HG03039 (cell line): ENCODE measurements around the gene FBXO24.

Experiments used
- ATAC-seq: cut with Tn5 transposase; IDR thresholded peaks from one replicate; pipeline ENCODE4 v1.9.1; 2021; ENCODE audit warnings: mild to moderate bottlenecking, moderate library complexity; ENCODE audit not compliant: unreplicated experiment

The FBXO24 gene

GRCh38 chr7:100589341-100589947 is 3.3 kb downstream of the FBXO24 start:
- no peak for ATAC-seq

- ATAC-seq: no peak
Observed at GRCh38 chr7:100590077-100590737, 4.1 kb downstream of the FBXO24 start.

GRCh38 chr7:100591596-100591995 is 5.5 kb downstream of the FBXO24 start:
- ATAC-seq: no peak

DNA sequence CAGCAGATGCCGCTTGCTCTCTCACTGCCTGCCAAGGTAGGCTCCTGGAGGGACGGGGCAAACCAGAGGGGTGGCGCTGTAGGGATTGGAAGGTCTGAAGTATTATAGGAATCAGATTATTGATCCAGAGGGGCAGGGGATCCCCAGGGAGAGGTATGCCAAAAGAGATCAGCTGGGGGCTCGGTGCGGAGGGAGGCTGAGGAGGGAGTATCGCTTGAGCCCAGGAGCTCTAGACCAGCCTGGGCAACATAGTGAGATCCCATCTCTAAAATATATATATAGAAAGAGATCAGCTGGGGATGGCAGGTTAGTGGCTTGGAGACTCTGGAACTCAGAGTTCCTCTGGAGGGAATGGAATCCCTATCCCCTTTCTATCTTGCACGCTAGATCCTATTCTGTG is 9.1 kb downstream of the FBXO24 start:
- ATAC-seq: no peak

GRCh38 chr7:100598425-100598824 is 12.3 kb downstream of the FBXO24 start:
- ATAC-seq: no peak

DNA sequence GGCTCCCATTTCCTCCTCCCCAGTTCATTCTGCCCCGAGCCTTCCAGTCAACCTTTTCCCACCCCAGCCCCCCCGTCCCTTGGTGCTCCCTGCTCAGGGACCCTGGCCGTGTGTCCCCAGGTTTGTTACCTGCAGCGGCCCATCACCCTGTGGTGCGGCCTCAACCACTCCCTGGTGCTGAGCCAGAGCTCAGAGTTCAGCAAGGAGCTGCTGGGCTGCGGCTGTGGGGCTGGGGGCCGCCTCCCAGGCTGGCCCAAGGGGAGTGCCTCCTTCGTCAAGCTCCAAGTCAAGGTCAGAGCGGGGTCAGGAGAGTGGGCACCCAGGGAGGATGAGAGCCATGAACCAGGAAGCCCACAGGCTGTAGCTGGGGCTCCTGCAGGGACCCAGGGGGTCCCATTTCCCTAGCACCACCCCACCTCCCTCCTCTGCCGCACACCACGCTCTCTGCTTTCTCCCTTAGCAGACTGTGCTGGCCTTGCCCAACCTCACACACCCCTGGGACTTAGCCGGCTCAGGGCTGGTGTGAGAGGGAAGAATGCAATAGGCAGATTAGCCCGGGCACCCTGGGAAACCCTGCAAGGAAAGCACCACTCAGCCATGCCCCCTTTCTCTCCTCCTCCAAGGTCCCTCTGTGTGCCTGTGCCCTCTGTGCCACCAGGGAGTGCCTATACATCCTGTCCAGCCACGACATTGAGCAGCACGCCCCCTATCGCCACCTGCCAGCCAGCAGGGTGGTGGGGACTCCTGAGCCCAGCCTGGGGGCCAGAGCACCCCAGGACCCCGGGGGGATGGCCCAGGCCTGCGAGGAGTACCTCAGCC is 14.0 kb downstream of the FBXO24 start:
- no peak for ATAC-seq

DNA sequence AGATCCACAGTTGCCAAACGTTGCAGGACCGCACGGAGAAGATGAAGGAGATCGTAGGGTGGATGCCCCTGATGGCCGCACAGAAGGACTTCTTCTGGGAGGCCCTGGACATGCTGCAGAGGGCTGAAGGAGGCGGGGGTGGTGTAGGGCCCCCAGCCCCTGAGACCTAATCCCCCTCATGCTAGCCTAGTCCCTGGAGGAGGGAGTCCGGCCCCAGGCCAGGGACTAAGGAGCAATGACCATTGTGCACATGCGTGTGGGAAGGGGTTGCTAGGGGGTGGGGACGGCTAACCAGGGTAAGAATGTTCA is 14.6 kb downstream of the FBXO24 start:
- no peak for ATAC-seq

GRCh38 chr7:100602889-100603725 is 17.0 kb downstream of the FBXO24 start:
- no peak for ATAC-seq

GRCh38 chr7:100603726-100604027 is 17.5 kb downstream of the FBXO24 start:
- ATAC-seq: no peak

DNA sequence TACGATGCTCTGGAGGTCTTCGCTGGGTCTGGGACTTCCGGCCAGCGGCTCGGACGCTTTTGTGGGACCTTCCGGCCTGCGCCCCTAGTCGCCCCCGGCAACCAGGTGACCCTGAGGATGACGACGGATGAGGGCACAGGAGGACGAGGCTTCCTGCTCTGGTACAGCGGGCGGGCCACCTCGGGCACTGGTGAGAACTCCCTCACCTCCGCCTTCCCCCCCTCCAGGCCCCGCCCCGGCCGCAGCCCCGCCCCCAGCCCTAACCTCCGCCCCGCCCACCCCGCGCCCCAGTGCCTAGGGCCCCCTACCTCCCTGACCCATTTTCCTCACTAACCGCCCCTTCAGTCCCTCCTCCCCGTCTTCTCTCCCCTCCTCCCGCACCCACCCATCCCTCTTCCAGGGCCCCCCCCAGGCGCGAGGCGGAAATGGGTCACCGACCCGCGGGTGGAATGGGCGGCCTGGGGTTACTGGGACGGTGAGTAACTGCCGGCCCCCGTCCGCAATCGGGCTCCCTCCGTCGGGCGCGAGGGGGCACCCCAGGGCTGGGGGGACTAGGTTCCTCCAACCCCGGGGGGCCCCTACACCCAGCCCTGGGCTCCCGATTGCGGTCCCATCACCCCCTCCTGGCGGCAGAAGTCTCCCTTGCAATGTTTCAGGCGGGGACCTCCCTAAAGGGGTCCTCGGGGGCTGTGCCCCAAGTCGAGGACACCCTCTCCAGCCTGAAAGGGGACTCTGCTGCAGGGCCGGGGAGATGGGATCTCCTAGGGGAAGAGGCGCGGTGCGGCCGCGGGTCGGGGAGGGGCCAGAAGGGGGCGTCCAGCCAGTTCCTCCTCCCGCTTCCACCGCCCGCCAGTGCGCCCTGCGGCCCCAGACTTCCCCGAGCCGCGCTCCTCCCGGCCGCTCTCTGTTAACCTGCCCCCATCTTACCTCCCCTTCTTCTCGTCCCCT is 18.2 kb downstream of the FBXO24 start:
- no peak for ATAC-seq

- no peak for ATAC-seq
Observed at GRCh38 chr7:100604976-100605911, 19.1 kb downstream of the FBXO24 start.

- no peak for ATAC-seq
Observed at GRCh38 chr7:100606313-100606712, 20.2 kb downstream of the FBXO24 start.

DNA sequence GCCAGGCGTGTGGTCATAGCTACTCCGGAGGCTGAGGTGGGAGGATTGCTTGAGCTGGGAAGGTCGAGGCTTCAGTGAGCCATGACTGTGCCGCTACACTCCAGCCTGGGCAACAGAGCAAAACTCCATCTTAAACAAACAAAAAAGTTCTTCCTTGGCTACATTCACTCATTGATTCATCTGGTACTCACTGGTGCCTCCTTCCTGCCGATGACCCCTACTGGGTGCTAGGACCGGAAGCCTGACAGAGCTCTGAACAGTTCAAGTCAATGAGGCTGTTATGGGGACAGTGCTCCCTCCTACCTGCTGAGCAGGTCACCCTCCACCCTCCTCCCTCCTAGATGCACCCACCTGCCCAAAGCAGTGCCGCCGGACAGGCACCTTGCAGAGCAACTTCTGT is 21.0 kb downstream of the FBXO24 start:
- no peak for ATAC-seq

GRCh38 chr7:100609958-100610357 is 23.8 kb downstream of the FBXO24 start:
- ATAC-seq: no peak

DNA sequence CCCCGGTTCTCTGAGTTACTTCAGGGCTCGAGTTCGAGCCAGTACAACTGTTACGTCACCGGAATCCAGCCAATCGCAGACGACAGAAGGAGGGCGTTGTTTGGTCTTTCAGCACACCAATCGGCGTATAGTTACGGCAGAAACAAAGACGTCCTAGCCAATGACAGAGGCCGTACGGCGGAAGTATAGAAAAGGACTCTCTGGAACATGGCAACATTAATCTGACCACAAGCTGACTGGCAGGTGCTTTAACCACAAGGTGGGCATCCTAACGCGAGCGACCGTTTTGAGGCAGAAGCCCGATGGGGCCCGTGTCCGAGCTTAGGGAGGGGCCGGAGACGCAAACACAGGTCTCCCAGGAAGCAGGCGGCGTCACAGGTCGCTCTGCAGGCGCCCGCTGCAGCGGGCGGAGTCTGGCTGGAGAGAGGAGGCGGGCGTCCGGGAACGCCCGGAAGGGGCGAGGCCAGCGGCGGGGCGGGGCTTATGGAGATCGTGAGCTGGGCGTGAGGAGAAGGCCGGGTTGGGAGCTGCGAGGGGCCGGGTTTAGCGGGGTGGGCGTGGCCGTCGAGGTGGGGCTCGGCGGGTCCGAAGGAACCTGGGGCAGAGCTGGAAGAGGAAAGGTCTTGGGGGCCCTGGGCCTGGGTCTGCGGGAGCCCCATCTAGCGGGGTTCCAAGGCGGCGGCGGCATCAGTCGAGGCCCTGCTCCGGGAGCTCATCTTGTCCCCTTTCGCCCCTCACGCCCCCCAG is 26.0 kb downstream of the FBXO24 start, which contains the start of gene MOSPD3:
Gene MOSPD3, plus strand, starts transcription at position 558 of the 747 bp plus-strand sequence. CDS start 252 bp downstream, outside the sequence.
- peak; percentile 89 for ATAC-seq

DNA sequence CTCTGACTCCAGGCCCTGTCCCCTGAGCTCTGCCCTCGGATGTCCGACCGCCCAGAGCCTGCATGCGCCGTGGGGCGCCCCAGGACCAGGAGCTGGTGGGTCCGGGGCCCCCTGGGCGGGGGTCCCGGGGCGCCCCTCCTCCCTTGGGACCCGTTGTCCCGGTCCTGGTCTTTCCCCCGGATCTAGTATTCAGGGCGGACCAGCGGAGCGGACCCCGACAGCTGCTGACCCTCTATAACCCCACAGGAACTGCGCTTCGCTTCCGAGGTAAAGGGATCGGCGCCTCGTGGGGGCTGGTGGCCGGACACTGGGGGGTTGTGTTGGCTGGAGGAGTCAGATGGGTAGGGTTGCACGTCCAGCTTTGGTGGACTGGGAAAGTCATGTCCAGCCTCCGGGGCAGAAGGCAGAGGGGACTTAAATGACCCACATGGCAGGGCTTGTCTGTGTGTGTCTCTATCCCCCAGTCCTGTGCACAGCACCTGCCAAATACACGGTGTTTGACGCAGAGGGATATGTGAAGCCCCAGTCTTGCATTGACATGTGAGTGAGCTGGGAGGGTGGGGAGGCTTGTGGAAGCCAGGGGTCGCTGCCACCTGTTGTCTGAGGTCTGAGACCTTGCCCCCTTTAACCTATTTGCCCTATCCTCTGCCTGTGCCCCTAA is 26.7 kb downstream of the FBXO24 start:
- ATAC-seq: no peak

GRCh38 chr7:100613412-100614175 is 27.5 kb downstream of the FBXO24 start:
- ATAC-seq: no peak
